OCI-LY7 (cell line): Measurements from ENCODE around the gene ANKRD22. TPM values are rescaled to one million over a fixed set of nuclear protein-coding genes. Genes with fewer than 3 reads are reported as not detected.

ENCODE experiments used
- BruUV-seq: library from RNA; stranded (reverse); fragments of 400-500 nt; replicated peaks from 2 replicates; lab custom pipeline; 2021; lab: Mats Ljungman, UMichigan
- CTCF ChIA-PET: fragments of 300-600 bp; sonication (Branson Sonifier 250); formaldehyde crosslinking; loops from one replicate; lab custom pipeline; 2022; ENCODE audit warnings: antibody characterized with exemption; ENCODE audit not compliant: unreplicated experiment; lab: Charles Lee
- POLR2A ChIA-PET: fragments of 300-600 bp; sonication (Branson Sonifier 250); formaldehyde crosslinking; loops from one replicate; lab custom pipeline; 2022; ENCODE audit warnings: antibody characterized with exemption; lab: Charles Lee
- DNase-seq: peaks from one replicate; pipeline ENCODE4 v3.0.0-alpha.2; 2015; ENCODE audit warnings: low spot score
- H2AFZ ChIP-seq: fragments of 200-600 bp; sonication (generic), shearing (Covaris generic); 2 replicates; pipeline ENCODE4 v1.6.1; 2014; ENCODE audit warnings: mild to moderate bottlenecking, antibody characterized with exemption, low read length, moderate library complexity
- H3K27ac ChIP-seq: fragments of 200-600 bp; sonication (generic); 2 replicates; pipeline ENCODE4 v1.5.1; 2014; ENCODE audit warnings: mixed run types, low read depth, mild to moderate bottlenecking, moderate library complexity, low read length, inconsistent platforms; ENCODE audit not compliant: poor library complexity, severe bottlenecking
- H3K36me3 ChIP-seq: fragments of 200-600 bp; sonication (generic); 2 replicates; pipeline ENCODE4 v1.6.1; 2014; ENCODE audit warnings: mild to moderate bottlenecking, antibody characterized with exemption, low read length, moderate library complexity, mixed read lengths; ENCODE audit not compliant: insufficient read depth
- H3K4me1 ChIP-seq: fragments of 200-600 bp; sonication (generic); 2 replicates; pipeline ENCODE4 v1.5.1; 2014; ENCODE audit warnings: mild to moderate bottlenecking, low read length; ENCODE audit not compliant: insufficient read depth, poor library complexity, severe bottlenecking
- H3K4me2 ChIP-seq: fragments of 200-600 bp; sonication (generic); 2 replicates; pipeline ENCODE4 v1.6.1; 2014; ENCODE audit warnings: mild to moderate bottlenecking, low read length
- H3K4me3 ChIP-seq: fragments of 200-600 bp; sonication (generic); 2 replicates; pipeline ENCODE4 v1.5.1; 2014; ENCODE audit warnings: mild to moderate bottlenecking, low read depth, low read length; ENCODE audit not compliant: poor library complexity, severe bottlenecking
- H3K79me2 ChIP-seq: fragments of 200-600 bp; sonication (generic); 2 replicates; pipeline ENCODE4 v1.6.1; 2016; ENCODE audit warnings: low read depth, mild to moderate bottlenecking, low read length, moderate library complexity, mixed read lengths; ENCODE audit not compliant: insufficient read depth
- H3K9me2 ChIP-seq: fragments of 200-600 bp; sonication (generic); 2 replicates; pipeline ENCODE4 v1.6.1; 2016; ENCODE audit warnings: mild to moderate bottlenecking, low read length, mixed read lengths; ENCODE audit not compliant: insufficient read depth
- H3K9me3 ChIP-seq: fragments of 200-600 bp; sonication (generic); 2 replicates; pipeline ENCODE4 v1.6.1; 2014; ENCODE audit warnings: mild to moderate bottlenecking, mixed run types, low read length, mixed read lengths
- H4K20me1 ChIP-seq: fragments of 200-600 bp; sonication (generic); 2 replicates; pipeline ENCODE4 v1.6.1; 2014; ENCODE audit warnings: mild to moderate bottlenecking, antibody characterized with exemption, low read length, moderate library complexity, mixed read lengths; ENCODE audit not compliant: insufficient read depth
- EZH2phosphoT487 ChIP-seq: fragments of 200-600 bp; sonication (generic); IDR thresholded peaks from 2 replicates; pipeline ENCODE4 v1.6.1; 2018; ENCODE audit warnings: low read depth, borderline replicate concordance, mild to moderate bottlenecking, mixed run types, antibody characterized with exemption, low read length, moderate library complexity, mixed read lengths
- intact Hi-C: fragments of 100-400 bp; cut with micrococcal nuclease; formaldehyde crosslinking; loops from one replicate; pipeline ENCODE4 v1.10.0; 2022; ENCODE audit not compliant: unreplicated experiment
- total RNA-seq, 2 experiments: library from RNA; depleted of rRNA in 1 of 2; stranded (reverse); fragments of >200 nt in 1 of 2; shearing (Covaris generic) in 1 of 2; gene quantifications; 2 replicates each; pipeline ENCODE4 v1.2.3, GENCODE V29; 2014 to 2022
- TF ChIP-seq, protein P1 (sequence below): fragments of 200-600 bp; sonication (generic); conservative IDR thresholded peaks from 2 replicates; pipeline ENCODE4 v1.5.1; 2014; ENCODE audit warnings: mild to moderate bottlenecking, antibody characterized with exemption, low read length, moderate library complexity, mixed read lengths

Gene ANKRD22
- total RNA-seq, 2 experiments from 2014 or later = not detected

DNA sequence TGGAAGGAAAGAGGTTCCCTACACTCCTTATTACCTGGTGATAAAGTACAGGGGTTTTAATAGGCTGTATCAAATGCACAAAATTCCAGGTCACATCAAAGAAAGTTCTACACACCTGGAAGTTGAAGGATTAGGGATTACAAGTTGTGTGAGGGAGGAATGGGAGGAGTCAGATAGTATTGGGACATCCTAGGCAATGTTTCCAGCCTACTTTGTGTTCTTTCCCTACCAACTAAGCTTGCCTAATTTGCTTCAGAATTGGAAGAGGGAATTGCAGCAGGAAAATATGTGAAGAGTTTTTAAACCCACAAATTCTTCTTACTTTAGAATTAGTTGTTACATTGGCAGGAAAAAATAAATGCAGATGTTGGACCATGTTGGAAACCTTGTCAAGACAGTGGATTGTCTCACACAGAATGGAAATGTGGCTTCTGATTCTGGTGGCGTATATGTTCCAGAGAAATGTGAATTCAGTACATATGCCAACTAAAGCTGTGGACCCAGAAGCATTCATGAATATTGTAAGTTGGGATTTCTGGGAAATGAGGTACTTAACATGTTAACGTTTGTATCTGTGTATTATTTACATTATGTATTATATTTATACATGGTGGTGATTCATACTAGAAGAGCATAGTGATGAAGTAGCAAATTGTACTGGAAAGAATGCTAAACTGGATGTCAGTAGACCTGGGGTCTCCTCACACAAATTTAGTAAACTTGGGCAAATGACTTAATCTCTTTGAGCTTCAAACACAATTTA, 48.9 kb downstream of the ANKRD22 start, which contains the start of gene LIPM:
Gene LIPM, plus strand, starts transcription at position 208 of the 763 bp plus-strand sequence. Its CDS starts 167 bp downstream, at position 375.
- no TSS peak for BruUV-seq
- Histone ChIP-seq H4K20me1 (no peaks in the 10 kb centered on the region), H3K9me3 (no peaks in the 10 kb centered on the region), H3K9me2 (no peaks in the 10 kb centered on the region), H2AFZ (no peak within 1 kb of the TSS), H3K4me1 (no peaks in the 10 kb centered on the region), H3K27ac (no peak within 1 kb of the TSS), H3K4me3 (no peak within 1 kb of the TSS), H3K79me2 (no peaks in the 10 kb centered on the region), H3K36me3 (no peaks in the 10 kb centered on the region), H3K4me2 (no peak within 1 kb of the TSS)
- intact Hi-C loops = no loop called here
- no peak for DNase-seq
- TF ChIP-seq, protein P1, sequence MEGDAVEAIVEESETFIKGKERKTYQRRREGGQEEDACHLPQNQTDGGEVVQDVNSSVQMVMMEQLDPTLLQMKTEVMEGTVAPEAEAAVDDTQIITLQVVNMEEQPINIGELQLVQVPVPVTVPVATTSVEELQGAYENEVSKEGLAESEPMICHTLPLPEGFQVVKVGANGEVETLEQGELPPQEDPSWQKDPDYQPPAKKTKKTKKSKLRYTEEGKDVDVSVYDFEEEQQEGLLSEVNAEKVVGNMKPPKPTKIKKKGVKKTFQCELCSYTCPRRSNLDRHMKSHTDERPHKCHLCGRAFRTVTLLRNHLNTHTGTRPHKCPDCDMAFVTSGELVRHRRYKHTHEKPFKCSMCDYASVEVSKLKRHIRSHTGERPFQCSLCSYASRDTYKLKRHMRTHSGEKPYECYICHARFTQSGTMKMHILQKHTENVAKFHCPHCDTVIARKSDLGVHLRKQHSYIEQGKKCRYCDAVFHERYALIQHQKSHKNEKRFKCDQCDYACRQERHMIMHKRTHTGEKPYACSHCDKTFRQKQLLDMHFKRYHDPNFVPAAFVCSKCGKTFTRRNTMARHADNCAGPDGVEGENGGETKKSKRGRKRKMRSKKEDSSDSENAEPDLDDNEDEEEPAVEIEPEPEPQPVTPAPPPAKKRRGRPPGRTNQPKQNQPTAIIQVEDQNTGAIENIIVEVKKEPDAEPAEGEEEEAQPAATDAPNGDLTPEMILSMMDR = no peak
- POLR2A ChIA-PET = no interaction called here
- CTCF ChIA-PET = no interaction called here

DNA sequence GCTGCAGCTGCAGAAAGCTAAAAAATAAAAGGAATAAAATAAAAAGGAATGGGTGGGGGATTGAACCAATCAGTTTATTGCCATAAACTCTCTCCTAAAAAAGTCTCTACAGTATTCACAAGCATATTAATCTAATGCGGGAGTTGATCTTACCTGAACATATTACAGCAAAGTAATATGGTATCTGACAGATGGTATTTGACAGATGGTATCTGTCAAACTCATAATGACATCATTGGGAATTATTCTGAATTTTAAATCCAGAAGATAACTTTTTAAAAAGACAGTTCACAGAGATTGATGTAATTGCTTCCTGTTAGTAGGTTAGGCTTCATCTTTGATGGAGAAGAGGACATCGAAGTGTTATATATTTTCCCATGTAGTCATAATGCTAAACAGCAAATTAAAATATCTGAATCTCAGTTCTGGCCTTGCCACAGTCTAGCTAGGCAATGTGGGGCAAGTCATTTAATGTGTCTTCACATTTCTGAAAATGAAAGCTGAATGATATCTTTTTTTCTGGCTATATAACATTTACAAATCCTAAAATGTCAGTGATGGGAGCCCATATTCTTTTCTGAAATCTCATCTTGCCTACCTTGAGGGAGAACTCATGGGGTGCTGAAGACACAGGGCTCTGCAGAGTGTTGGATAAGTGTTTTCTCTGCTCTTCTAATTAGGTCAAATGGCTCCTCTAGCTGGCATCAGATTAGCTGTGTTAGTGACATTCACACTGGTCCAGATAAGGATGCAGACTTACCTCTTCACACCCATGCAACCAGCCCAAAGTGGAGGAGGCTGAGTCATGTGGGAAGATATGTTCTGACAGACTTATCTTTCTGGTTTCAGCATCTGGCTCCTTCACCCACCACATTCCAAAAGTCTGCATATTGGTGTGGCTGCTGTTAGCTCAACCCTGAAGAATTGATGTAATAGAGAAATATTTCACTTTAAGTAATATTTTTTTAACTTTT, 51.2 kb downstream of the ANKRD22 start:
- Histone ChIP-seq H3K79me2 (no peaks in the 10 kb centered on the region), H2AFZ (no peak overlapping the region), H3K36me3 (no peaks in the 10 kb centered on the region), H3K4me2 (no peak overlapping the region), H4K20me1 (no peaks in the 10 kb centered on the region), H3K9me2 (no peaks in the 10 kb centered on the region), H3K9me3 (no peaks in the 10 kb centered on the region), H3K4me3 (no peak overlapping the region), H3K4me1 (no peaks in the 10 kb centered on the region), H3K27ac (no peak overlapping the region)
- CTCF ChIA-PET = no interaction called here
- BruUV-seq = no TSS peak
- DNase-seq = no peak
- intact Hi-C loops = no loop called here
- POLR2A ChIA-PET = no interaction called here
- TF ChIP-seq EZH2phosphoT487 = no peak
- TF ChIP-seq, protein P1 = no peak
